ENCODE data around the gene TRIM10.
"Not testable (repeated sequence)": the region's sequence is repeated elsewhere in the genome, so short reads cannot be mapped to it uniquely, and the experiment has no call there.

TRIM10 gene

GRCh38 chr6:30152910-30153610 is 8.0 kb downstream of the TRIM10 start:
- DNase-seq (ENCODE audit: low read depth) = no peak

DNA sequence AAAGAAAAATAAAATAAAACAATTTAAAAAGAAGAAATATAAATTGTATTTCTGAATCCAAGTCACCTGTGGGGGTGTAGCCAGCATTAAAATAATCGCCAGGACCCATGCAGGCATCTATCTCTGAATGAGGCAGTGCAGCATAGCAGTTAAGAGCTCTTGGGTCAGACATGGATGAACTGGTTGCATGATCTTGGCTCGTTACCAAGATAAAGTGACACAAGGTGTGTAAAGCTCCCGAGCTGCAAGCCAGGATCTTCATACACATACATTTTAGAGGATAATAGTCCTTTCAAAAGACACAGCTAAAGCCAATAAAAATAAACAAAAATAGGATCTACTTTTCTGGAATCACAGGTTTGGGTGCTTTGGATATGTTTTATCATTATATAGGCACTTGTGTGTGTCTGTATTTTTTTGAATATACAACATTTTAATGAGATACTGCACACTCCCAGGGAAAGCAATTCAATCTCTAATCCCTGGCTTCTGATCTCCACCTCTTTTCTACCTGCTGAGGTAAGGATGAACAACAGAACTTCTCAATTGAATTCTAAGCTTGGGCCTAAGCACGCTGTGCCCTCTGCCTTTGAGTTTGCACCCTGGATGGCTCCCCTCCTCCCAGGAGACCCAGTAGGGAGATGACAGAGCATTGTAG is 8.9 kb downstream of the TRIM10 start:
- no peak for DNase-seq (ENCODE audit: low read depth)

GRCh38 chr6:30151580-30151979 is 9.4 kb downstream of the TRIM10 start:
- DNase-seq (ENCODE audit: low read depth) = no peak

- DNase-seq (ENCODE audit: low read depth) = no peak
These were observed 10.2 kb downstream of the TRIM10 start for GRCh38 chr6:30150671-30151395.

- DNase-seq (ENCODE audit: low read depth) = no peak
These were observed 11.0 kb downstream of the TRIM10 start for GRCh38 chr6:30149858-30150550.

- DNase-seq (ENCODE audit: low read depth) = no peak
These were observed 11.8 kb downstream of the TRIM10 start for GRCh38 chr6:30149234-30149633.

GRCh38 chr6:30147096-30147495 is 13.9 kb downstream of the TRIM10 start:
- DNase-seq (ENCODE audit: low read depth) = no peak

DNA sequence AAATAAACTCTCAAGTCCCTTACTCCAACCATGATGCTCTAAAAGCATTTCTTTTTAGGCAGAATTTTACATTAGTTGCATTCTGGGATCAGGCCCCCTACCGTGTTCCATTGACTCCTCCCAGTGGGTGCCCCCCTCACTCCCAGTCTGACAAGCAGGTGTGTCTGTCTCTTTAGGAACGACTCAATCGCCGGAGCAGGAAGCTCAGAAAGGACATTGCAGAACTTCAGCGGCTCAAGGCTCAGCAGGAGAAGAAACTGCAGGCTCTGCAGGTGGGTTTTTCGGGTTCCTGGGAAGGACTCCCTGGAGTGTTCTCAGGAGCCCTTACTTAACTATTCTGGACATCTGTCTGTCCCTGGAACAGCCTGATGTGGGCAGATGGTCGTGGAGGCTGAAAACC is 15.2 kb downstream of the TRIM10 start:
- DNase-seq (ENCODE audit: low read depth) = no peak

DNA sequence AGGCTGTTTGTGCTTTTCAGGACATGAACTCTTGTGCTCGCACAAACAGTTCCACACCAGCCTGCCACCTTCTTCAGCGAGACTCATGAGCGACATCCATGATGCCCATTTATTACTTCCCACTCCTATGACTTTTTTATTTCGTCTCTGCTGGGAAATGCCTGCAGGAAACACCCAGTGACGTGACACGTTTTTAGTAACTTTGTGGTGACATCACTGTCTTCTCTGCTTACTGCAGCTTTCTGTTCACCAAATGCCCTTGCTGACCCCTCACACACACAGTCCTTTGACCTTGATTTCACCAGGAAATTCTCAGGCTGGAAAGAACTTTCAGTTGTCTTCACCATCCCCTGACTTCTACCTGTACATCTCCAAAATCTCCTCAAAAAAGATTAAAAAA is 16.2 kb downstream of the TRIM10 start:
- DNase-seq (ENCODE audit: low read depth) = no peak

GRCh38 chr6:30143780-30144179 is 17.2 kb downstream of the TRIM10 start:
- DNase-seq (ENCODE audit: low read depth) = no peak

- DNase-seq (ENCODE audit: low read depth) = no peak
These were observed 18.3 kb downstream of the TRIM10 start for GRCh38 chr6:30142665-30143064.

DNA sequence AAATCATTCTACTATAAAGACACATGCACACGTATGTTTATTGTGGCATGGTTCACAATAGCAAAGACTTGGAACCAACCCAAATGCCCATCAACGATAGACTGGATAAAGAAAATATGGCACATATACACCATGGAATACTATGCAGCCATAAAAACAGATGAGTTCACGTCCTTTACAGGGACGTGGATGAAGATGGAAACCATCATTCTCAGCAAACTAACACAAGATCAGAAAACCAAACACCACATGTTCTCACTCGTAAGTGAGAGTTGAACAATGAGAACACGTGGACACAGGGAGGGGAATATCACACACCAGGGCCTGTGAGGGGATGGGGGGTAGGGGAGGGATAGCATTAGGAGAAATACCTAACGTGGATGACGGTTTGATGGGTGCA is 20.8 kb downstream of the TRIM10 start:
- DNase-seq (ENCODE audit: low read depth) = not testable (repeated sequence)

DNA sequence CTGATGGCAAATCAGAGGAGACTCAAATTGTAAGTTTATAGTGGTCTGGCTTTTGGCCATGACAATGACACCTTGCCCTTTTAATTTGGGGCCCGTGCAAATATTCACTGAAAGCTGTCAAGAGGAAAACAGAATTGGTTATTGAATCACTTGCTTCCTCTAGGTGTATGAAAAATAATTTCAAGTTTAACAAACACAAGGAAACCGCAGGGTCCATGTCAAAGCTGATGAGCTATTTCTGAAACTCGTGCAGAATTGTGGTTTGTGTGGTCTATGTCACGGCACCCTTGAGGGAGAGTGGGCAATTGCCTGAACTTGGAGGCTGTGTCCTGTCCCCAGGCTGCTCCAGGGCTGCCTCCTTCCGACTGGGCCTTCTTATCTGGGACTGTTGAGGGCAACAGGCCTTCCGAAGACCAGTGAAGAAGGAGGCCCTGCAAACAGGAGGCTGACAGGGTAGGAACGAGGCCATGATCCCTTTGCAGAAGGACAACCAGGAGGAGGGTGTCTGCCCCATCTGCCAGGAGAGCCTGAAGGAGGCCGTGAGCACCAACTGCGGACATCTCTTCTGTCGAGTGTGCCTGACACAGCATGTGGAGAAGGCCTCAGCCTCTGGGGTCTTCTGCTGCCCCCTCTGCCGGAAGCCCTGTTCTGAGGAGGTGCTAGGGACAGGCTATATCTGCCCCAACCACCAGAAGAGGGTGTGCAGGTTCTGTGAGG is 24.3 kb downstream of the TRIM10 start:
- DNase-seq (ENCODE audit: low read depth) = no peak

- no peak for DNase-seq (ENCODE audit: low read depth)
These were observed 25.3 kb downstream of the TRIM10 start, which contains the start of gene TRIM40 for GRCh38 chr6:30135757-30136156. Gene TRIM40 (plus strand): TSS chr6:30136140. CDS start chr6:30137037, 897 bp downstream.

DNA sequence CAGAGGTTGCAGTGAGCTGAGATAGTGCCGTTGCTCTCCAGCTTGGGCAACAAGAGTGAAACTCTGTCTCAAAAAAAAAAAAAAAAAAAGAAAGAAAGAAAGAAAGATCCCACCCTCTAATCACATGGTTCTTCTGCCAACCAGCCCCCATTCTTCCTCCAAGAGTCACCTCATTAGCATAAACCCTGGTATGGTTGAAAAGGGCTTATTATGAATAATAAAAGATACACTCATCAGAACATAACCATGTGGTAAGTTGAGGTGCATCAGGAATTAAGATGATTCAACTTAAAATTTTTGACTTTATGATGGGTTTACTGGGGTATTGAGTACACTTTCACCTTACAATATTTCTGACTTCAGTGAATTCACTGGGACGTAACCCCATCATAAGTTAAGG is 25.9 kb downstream of the TRIM10 start:
- no peak for DNase-seq (ENCODE audit: low read depth)

DNA sequence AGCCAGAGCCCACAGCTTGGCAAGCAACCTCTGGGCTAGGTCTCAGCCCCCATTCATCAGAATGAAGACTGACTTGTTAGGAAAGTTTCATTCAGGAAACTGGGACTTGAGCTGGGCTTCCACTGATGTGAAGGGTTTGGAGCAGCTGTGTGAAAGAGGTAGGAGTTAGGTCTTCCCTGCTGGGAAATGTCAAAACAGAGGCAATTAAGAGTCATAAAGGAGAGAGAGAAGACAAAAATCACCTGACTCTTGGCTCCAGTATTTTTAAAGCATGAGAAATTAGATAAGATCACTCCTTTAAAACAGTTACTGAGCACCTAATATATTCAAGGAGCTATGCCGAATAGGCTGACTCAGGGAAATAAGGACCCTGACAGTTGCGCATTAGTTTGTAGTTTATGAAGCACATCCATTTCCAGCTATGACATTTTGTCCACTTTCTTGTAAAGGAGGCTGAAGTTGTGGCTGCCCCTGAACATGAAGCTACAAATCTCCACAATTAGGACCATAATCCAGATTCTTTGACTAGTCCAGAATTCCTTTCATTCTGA is 29.0 kb downstream of the TRIM10 start:
- no peak for DNase-seq (ENCODE audit: low read depth)

GRCh38 chr6:30130887-30131862 is 29.8 kb downstream of the TRIM10 start:
- peak; percentile 15 for DNase-seq (ENCODE audit: low read depth)

GRCh38 chr6:30130179-30130679 is 30.8 kb downstream of the TRIM10 start:
- DNase-seq (ENCODE audit: low read depth) = no peak

DNA sequence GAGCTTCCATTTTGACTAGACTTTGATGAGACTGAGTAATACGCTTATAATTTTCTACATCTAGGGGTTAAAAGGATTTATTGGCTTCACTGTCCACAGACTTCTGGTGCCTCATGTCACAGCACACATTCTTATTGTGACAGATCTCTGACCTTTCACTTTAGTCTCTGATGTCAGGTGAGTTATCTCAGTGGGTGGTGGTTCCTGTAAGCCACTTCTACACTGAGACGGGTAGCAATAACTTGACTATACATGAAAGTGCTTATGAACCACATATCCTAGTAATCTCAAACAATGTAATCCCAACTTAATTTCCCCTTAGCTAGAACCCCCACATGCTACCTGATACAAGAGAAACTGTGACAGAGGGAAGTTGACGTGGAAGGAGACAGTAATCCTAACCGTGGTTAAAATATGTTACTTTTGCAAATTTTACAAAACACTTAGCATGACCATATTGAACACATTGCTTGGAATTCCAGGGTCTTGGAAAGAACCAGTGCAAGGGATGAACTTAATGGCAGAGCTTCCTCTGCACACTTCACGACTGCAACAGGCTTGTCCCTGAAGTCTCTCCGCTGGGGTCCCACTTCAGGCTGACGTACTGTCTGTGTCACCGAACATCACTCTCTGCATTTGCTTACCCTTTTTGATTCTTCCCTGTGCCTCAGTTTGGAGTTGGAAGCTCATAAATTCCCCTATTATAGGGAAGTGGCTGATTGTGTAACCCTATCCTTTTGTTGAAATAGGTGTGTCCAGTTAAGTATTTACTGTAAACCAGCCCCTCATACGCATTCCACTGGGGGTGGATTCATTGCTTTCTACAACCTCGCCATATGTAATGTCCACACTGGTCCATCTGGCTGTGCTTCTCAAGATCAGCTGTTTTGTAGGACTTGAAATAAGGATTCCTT is 31.5 kb downstream of the TRIM10 start:
- no peak for DNase-seq (ENCODE audit: low read depth)
